Kidney epithelial cell (primary cell): Measurements from ENCODE around the gene FBXW8. TPM values are rescaled to one million over a fixed set of nuclear protein-coding genes. Genes with fewer than 3 reads are reported as not detected.

Source experiments
- DNase-seq: peaks from one replicate; pipeline ENCODE4 v3.0.0-alpha.2; 2010; ENCODE audit warnings: low read depth
- H3K27me3 ChIP-seq: 2 replicates; pipeline ENCODE4 v1.6.0; 2011; ENCODE audit warnings: low read length; ENCODE audit not compliant: control insufficient read depth, insufficient read depth
- H3K36me3 ChIP-seq: 2 replicates; pipeline ENCODE4 v1.5.1; 2011; ENCODE audit warnings: low read length; ENCODE audit not compliant: control insufficient read depth, insufficient read depth
- H3K4me3 ChIP-seq: 2 replicates; pipeline ENCODE4 v1.5.1; 2011; ENCODE audit warnings: low read depth, mild to moderate bottlenecking, control low read depth, low read length
- total RNA-seq: library from RNA; depleted of rRNA; stranded (reverse); fragments of >200 nt; gene quantifications from 2 replicates; pipeline ENCODE4 v1.2.3, GENCODE V29; 2015
- TF ChIP-seq, protein P1 (sequence below): IDR thresholded peaks from 2 replicates; pipeline ENCODE4 v1.5.1; 2011; ENCODE audit warnings: mild to moderate bottlenecking, moderate library complexity, low read length, control low read depth, inconsistent platforms; ENCODE audit not compliant: insufficient read depth, poor library complexity, severe bottlenecking

Gene FBXW8
- total RNA-seq, 1 donor from 2014 or later: 25.4 TPM

DNA sequence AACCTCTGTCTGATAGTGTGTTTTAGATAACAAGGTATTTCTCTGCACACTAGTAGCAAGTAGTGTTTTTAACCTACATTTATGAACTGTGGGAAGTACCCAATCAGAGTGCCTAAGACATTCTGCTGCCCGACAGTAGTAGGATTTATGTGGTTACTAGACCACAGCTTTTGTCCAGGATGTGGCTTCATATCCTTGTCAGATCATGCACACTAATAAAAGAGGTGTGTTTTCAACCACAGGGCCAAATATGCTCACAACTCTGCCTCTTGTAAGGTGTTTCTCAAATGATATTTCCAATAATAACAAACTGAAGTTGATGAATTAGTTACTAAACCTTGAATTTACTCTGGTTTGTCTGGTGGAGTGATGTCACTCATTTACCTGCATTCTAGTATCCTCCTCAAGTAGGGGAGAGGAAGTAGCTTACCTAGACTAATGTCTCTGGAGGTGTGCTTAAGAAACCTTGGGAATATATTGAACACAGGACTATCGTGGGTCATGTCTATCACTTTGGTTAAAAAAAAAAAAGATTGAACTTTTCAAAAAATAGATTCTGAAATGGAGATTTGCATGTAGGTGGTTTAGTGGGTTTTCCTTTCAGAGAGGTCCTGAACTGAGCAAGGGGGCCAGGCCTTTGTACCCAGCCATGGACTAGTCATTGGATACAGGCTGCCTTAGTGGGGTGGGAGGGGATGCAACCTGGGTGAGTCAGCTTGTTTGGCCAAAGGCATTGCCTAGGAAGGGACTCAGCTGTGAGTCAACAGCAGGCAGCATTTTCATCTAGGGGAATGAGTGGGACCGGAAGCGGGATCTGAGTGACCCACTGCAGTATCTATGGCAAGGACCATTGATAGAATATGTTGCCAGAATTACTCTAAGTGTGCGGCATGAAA is 14.1 kb downstream of the FBXW8 start:
- Histone ChIP-seq H3K36me3 (no peaks in the 10 kb centered on the region), H3K27me3 (no peaks in the 10 kb centered on the region), H3K4me3 (no peak overlapping the region)
- TF ChIP-seq, protein P1, sequence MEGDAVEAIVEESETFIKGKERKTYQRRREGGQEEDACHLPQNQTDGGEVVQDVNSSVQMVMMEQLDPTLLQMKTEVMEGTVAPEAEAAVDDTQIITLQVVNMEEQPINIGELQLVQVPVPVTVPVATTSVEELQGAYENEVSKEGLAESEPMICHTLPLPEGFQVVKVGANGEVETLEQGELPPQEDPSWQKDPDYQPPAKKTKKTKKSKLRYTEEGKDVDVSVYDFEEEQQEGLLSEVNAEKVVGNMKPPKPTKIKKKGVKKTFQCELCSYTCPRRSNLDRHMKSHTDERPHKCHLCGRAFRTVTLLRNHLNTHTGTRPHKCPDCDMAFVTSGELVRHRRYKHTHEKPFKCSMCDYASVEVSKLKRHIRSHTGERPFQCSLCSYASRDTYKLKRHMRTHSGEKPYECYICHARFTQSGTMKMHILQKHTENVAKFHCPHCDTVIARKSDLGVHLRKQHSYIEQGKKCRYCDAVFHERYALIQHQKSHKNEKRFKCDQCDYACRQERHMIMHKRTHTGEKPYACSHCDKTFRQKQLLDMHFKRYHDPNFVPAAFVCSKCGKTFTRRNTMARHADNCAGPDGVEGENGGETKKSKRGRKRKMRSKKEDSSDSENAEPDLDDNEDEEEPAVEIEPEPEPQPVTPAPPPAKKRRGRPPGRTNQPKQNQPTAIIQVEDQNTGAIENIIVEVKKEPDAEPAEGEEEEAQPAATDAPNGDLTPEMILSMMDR: no peak
- peak; percentile 70 for DNase-seq

DNA sequence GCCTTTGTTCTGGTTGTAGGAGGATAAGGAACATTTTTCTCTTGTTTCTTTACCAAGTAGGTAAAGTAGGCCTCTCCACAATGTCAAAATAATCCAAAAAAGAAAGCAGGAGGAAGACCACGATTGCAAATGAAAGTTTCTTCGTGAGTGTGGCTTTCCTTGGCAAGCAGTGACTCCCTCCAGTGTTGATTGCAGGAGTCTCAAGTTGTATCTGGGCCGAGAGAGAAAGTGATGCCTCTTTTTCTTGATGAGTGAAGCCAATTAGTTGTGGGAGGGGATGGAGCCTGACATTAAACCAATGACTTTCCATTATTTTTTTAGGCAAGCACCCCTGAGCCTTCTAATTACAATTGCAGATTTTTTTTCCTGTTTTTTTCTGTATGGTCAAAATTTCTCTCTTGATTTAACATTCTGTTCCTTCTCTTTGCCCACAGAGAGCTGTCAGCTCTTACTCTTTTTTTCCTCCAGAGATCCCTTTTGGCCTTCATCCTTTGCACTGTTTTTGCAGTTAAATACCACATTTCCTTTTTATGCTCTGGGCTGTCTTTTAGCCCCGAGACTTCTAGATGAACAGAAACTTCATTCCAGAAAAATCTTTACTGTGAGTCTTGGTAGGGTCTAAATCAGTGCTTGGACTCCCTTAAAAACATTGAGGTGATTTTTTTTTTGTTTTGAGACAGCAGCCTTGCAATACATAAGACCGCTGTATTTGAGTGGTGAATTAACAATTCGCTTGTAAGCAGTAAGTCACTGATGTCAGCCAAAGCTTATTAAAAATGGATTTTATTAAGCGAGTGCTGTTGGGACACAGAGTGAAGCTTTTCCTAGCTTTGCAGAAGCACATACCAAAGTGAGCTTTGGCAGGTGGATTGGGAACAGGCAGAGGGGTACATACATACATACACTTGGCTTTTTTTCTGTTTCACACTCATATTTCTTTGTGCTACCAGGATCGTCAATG is 15.8 kb downstream of the FBXW8 start:
- DNase-seq: no peak
- Histone ChIP-seq H3K27me3 (no peaks in the 10 kb centered on the region), H3K36me3 (no peaks in the 10 kb centered on the region), H3K4me3 (no peak overlapping the region)
- TF ChIP-seq, protein P1: no peak

DNA sequence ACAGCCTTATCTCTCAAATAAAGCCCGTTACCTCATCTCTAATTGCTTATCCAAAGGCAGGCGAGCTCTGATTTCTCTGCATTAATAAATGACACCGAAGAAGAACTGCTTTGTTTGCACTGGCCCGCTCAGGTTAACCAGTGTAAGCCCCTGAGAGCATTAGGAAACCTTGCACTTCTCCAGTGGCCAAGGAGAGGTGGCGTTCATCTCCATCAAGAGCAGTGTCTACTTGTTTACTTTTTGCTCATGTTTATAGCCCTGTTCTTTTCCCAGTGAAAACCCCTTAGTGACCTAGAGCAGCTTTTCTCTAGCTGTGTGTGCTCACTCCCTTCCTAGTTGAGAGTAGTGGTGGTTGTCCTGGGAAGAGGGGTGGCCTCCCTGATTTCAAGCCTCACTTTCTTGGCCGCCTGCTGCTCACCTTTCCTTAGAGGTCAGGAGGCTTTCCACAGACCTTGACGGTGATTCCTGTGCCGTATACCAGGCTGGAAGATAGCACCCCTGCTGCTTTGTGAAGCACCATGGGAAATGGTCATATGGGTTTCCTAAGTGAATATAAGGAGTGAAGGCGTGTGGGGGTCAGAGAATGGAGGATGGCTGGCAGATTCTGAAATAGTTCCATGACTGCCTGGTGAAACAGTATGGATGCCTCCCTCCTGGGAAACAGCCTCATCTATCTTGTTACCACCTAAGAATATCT is 16.6 kb downstream of the FBXW8 start:
- DNase-seq: no peak
- no peaks in the 10 kb centered on the region for H3K27me3 ChIP-seq
- TF ChIP-seq, protein P1: no peak
- no peaks in the 10 kb centered on the region for H3K36me3 ChIP-seq
- no peak overlapping the region for H3K4me3 ChIP-seq

DNA sequence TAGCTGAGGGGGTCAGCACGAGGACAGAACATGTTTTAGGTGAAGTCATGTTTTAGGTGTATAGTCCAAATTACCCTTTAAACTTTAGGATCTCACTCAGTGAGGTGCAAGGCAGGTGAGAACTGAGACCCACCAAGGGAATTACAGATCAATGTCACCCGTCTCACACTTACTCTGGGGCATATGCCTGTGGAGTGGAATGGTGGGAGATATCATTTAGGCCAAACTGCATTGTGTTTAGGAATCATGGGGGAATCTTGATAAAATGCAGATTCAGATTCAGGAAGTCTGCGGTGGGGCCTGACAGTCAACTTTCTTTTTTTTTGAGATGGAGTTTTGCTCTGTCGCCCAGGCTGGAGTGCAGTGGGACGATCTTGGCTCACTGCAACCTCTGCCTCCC is 17.8 kb downstream of the FBXW8 start:
- H3K27me3 ChIP-seq: no peaks in the 10 kb centered on the region
- DNase-seq: no peak
- TF ChIP-seq, protein P1: no peak
- H3K4me3 ChIP-seq: no peak overlapping the region
- H3K36me3 ChIP-seq: no peaks in the 10 kb centered on the region

DNA sequence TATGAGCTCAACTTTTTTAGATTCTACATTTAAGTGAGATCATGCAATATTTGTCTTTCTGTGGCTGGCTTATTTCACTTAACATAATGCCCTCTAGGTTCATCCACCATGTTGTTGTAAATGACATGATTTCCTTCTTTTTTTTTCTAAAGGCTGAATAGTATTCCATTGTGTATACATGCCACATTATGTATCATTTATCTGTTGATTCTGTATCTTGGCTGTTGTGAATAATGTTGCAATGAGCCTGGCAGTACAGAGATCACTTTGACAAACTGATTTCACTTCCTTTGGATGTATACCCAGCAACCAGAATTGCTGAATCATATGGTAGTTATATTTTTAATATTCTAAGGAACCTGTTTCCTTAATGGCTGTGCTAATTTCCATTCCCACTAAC is 19.1 kb downstream of the FBXW8 start:
- Histone ChIP-seq H3K4me3 (no peak overlapping the region), H3K27me3 (no peaks in the 10 kb centered on the region), H3K36me3 (no peaks in the 10 kb centered on the region)
- TF ChIP-seq, protein P1: no peak
- DNase-seq: no peak
